ENCODE results near the gene KCNMA1.

Gene KCNMA1

GRCh38 chr10:76942628-76943416, 694.8 kb downstream of the KCNMA1 start:
- DNase-seq (ENCODE audit: insufficient read length, low spot score) = no peak
- no peak for TF ChIP-seq CTCF (IDR thresholded peaks at IDR 0.05; ENCODE audit: insufficient read depth, missing control alignments)
- no peak for FAIRE-seq

- TF ChIP-seq CTCF (IDR thresholded peaks at IDR 0.05; ENCODE audit: insufficient read depth, missing control alignments) = no peak
- FAIRE-seq (no peak), DNase-seq (ENCODE audit: insufficient read length, low spot score) (no peak)
Measured at GRCh38 chr10:76939933-76940468, 697.6 kb downstream of the KCNMA1 start.

- FAIRE-seq = no peak
Measured at GRCh38 chr10:76937181-76937600, 700.4 kb downstream of the KCNMA1 start.

GRCh38 chr10:76935941-76936613, 701.5 kb downstream of the KCNMA1 start:
- DNase-seq (ENCODE audit: insufficient read length, low spot score) (no peak), FAIRE-seq (no peak)
- no peak for TF ChIP-seq CTCF (IDR thresholded peaks at IDR 0.05; ENCODE audit: insufficient read depth, missing control alignments)

More at GRCh38 chr10:76937181-76937600, 700.4 kb downstream of the KCNMA1 start:
- no peak for DNase-seq (ENCODE audit: insufficient read length, low spot score)
- TF ChIP-seq CTCF (IDR thresholded peaks at IDR 0.05; ENCODE audit: insufficient read depth, missing control alignments) = no peak

GRCh38 chr10:76928565-76928964, 709.0 kb downstream of the KCNMA1 start:
- DNase-seq (ENCODE audit: insufficient read length, low spot score) (no peak), FAIRE-seq (no peak)
- no peak for TF ChIP-seq CTCF (IDR thresholded peaks at IDR 0.05; ENCODE audit: insufficient read depth, missing control alignments)

- no peak for TF ChIP-seq CTCF (IDR thresholded peaks at IDR 0.05; ENCODE audit: insufficient read depth, missing control alignments)
- FAIRE-seq (no peak), DNase-seq (ENCODE audit: insufficient read length, low spot score) (no peak)
Measured at GRCh38 chr10:76925636-76926405, 711.8 kb downstream of the KCNMA1 start.

Measured in D721Med (cell line).